HG03159 (cell line): ENCODE measurements around the gene DDOST.
"Not testable (repeated sequence)": the region's sequence is repeated elsewhere in the genome, so short reads cannot be mapped to it uniquely, and the experiment has no call there.

Experiments used
- ATAC-seq: cut with Tn5 transposase; IDR thresholded peaks from one replicate; pipeline ENCODE4 v1.9.1; 2021; ENCODE audit warnings: mild to moderate bottlenecking, moderate library complexity; ENCODE audit not compliant: unreplicated experiment

The DDOST gene

GRCh38 chr1:20626524-20626923 lies 34.6 kb downstream of the DDOST start:
- no peak for ATAC-seq

GRCh38 chr1:20626098-20626427 lies 35.1 kb downstream of the DDOST start:
- no peak for ATAC-seq

GRCh38 chr1:20625176-20626097 lies 35.7 kb downstream of the DDOST start:
- ATAC-seq = no peak

- no peak for ATAC-seq
Measured at GRCh38 chr1:20624709-20625108, 36.5 kb downstream of the DDOST start.

- no peak for ATAC-seq
Measured at GRCh38 chr1:20621012-20621411, 40.2 kb downstream of the DDOST start.

DNA sequence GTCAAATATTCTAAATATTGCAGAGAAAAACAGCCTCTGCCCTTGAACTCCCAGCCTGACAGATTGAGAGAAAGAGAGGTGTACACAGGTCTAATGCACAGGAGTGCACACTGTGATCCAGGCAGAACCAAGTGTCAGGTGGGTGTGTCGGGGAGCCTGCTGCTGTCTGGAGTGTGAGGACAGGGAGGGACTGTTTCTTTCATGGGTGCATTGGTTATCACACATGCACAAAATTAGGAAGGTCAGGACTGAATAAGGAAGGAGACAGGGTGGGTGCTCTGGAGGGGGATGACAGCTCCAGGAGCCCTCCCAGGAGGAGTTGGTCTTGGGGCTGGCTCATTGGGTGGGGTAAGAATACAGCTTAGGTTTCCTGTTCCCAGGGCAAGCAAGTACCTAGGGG lies 41.2 kb downstream of the DDOST start:
- ATAC-seq = no peak

DNA sequence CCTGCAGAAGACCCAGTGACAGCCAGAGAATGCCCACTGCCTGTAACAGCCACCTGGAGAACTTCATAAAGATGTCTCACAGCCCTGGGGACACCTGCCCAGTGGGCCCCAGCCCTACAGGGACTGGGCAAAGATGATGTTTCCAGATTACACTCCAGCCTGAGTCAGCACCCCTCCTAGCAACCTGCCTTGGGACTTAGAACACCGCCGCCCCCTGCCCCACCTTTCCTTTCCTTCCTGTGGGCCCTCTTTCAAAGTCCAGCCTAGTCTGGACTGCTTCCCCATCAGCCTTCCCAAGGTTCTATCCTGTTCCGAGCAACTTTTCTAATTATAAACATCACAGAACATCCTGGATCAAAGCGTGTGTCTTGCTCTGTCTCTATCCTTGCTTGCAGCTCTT lies 42.6 kb downstream of the DDOST start:
- ATAC-seq = no peak

DNA sequence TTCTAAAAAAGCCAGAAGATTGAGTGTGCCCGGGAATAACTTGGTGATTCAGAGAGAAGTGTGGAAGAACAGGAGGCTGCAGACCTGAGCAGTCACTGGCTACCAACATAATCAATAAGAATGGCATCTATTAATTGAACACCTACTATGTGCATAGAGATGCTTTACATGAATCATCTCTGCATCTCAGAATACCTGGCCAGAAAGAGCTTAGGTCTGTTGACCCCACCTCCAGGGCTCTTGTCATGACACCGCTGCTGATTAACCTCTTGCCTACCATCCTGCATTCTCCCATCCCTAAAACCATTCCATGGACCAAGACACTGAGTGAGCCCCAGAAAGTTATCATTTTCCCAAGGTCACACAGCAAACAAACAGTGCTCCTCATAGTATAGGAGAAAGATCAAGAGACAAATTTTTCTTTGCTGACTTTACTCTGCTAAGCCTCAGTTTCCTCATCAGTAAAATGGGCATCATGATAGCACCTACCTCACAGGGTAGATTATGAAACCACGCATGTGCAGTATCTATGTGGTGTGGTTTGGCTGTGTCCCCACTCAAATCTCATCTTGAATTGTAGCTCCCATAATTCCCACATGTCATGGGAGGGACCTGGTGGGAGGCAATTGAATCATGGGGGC lies 44.2 kb downstream of the DDOST start:
- no peak for ATAC-seq

GRCh38 chr1:20615946-20616846 lies 45.0 kb downstream of the DDOST start:
- ATAC-seq = no peak

- ATAC-seq = no peak
Measured at GRCh38 chr1:20614131-20614579, 47.0 kb downstream of the DDOST start.

DNA sequence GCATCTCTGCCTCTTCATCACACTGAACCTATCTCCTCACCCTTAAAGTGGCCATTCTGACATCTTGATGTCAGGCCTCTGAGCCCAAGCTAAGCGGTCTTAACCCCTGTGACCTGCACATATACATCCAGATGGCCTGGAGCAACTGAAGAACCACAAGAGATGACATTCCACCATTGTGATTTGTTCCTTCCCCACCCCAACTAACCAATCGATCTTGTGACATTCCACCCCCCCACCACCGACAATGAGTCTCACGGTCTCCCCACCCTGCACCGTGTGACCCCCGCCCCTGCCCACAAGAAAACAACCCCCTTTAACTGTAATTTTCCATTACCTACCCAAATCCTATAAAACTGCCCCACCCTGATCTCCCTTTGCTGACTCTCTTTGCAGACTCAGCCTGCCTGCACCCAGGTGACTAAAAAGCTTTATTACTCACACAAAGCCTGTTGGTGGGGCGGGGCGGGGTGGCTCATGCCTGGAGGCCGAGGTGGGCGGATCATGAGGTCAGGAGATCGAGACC lies 48.9 kb downstream of the DDOST start:
- no peak for ATAC-seq

GRCh38 chr1:20611652-20612051 lies 49.5 kb downstream of the DDOST start:
- no peak for ATAC-seq

GRCh38 chr1:20610970-20611369 lies 50.2 kb downstream of the DDOST start:
- no peak for ATAC-seq

GRCh38 chr1:20609541-20609940 lies 51.6 kb downstream of the DDOST start:
- no peak for ATAC-seq

- not testable (repeated sequence) for ATAC-seq
Measured at GRCh38 chr1:20606801-20607570, 54.2 kb downstream of the DDOST start.

GRCh38 chr1:20604678-20605077 lies 56.5 kb downstream of the DDOST start:
- ATAC-seq = no peak

DNA sequence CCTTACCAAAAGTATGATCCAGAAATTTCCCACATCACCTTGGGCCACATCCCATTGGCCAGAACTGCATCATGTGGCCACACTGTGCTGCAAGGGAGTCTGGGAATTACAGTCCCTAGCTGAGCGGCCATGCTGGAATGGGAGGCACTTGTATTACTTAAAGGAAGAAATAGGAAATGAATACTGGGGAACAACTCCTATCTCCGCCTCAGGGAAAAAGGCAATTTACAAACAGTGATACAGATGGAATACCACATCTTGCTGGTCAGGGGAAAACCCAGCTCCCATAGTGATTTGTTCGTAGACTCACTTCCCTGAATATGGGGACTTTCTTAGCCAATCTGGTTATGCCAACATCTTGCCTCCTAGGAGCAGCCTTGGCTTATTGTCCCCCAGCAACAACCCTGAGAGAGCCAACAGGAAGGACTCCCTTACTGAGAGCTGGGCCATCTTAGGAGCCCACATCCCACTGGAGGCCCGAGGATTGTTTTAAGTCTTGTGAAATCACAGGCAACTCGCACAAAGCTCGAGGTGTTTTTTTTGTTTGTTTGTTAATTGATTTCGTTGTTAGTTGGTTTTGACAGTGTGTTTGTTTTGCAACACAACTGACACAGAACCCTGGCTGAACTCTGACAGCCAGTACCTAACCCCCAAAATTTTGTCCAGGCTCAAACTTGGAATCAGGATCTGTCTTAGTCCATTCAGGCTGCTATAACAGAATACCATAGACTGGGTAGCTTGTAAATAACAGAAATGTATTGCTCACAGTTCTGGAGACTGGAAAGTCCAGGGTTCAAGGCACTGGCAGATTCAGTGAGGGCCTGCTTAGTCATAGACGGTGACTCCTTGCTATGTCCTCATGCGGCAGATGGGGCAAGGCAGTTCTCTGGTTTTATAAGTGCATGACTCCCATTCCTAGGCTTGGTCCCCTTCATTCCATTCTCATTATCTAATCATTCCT lies 57.4 kb downstream of the DDOST start:
- ATAC-seq = no peak

DNA sequence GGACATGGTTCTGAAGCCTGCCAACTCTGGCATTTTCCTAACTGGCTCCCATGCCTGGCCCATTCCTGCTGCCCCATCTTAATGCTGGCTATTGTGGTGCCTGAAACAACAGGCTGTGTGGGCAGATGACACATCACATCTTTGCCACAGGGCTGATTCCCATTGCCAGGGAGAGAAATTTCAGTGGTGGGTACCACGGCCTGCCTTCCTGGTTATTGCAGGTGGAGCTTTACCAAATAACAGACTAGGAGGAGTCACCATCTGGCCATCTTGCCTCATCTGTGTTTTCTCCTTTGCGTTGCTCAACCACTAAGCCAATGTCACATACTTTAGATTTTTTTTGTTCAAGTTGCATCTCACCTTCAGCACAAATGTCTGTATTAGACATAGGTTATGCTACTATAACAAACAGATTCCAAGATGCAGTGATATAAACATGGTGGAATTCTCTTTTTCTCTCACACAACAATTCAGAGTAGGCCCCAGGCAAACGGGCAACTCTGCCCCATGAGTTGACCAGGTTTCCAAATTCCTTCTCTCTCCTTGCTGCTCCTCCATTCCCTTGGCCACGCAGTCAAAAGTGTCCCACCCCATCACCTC lies 58.2 kb downstream of the DDOST start:
- no peak for ATAC-seq
